Inflammatory macrophage (primary cell): ENCODE results near the gene LARGE2.
A peak's percentile ranks its signal among the peaks of the same experiment; 100 is the strongest.

Source experiments
- DNase-seq, 2 donors: peaks; one replicate each; pipeline ENCODE4 v3.0.0-alpha.2; 2020 to 2022

LARGE2 gene

GRCh38 chr11:45930951-45931570 is 8.6 kb downstream of the LARGE2 start:
- DNase-seq: no peak

DNA sequence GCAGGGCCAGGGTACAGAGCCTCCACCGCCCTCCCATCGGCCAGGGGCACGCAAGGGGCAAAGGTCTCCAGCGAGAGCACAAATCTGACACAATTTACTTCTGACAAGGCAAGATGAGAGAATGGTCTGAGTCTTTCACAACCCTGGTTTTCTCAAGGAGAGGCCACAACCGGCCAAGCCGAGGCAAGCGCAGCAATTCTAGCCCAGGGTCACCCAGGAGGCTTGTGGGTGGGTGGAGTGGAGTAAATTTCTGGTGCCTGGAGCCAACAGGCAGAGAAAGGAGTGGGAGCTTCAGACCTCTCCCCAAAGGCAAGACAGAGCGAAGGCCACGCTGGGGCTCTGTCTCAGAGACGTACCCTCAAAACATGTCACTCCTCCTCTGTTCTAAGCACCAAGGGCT is 9.3 kb downstream of the LARGE2 start:
- peak; percentile 25 to 40 for DNase-seq

DNA sequence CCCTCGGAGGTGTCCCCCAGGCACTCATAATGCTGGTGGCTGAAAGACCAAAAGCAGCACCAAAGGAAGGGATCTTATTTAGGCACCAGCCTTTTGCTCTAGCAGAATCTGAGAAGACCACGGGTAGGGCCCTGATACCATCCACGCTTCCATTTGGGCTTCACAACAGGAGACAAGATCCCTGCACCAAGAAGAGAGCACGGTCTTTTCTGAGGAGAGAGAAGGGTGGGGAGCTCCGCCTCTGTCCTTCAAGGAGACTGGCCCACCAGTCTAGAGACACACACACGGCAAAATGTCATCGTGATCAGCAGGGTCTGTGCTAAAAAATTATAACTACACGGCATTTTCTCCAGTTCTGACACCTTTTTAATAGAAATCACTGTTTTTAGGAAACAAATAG is 9.8 kb downstream of the LARGE2 start:
- no peak for DNase-seq

- peak; percentile 67 to 68 for DNase-seq
These were observed 10.8 kb downstream of the LARGE2 start for GRCh38 chr11:45933131-45933831.

DNA sequence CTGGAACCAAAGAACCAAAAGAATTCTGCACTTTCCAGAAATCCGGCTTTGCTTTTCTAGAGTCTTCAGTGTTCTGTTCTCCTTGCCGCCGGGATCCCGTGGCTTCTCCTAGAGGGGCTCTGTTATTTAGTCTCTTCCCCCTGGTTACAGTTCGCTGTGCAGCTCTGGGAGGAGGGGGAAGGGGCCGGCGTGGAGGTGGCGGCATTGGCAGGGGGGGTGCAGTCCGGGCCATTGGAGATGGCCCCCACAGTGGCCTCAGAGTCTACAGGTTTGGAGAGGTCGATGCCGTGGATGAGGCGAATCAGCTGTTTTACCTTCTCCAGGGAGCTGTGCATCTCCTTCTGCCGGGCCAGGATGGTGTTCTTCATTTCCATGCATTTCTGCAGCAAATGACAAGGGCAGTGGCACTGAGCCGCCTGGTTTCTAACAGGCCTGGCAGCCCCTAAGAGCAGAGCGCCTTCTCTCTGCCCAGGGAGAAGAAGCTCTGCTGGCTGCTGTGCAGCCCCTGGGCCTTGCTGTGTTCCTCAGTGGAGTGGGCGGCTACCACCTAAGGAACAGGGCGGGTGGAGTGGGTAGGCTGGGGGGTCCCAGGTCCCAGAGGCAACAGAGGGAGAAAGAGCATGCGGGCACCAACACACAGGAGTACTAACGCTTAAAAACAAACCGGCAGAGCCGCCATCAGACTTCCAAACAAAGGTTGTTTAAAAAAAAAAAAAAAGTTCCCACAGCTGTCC is 11.6 kb downstream of the LARGE2 start:
- no peak for DNase-seq

DNA sequence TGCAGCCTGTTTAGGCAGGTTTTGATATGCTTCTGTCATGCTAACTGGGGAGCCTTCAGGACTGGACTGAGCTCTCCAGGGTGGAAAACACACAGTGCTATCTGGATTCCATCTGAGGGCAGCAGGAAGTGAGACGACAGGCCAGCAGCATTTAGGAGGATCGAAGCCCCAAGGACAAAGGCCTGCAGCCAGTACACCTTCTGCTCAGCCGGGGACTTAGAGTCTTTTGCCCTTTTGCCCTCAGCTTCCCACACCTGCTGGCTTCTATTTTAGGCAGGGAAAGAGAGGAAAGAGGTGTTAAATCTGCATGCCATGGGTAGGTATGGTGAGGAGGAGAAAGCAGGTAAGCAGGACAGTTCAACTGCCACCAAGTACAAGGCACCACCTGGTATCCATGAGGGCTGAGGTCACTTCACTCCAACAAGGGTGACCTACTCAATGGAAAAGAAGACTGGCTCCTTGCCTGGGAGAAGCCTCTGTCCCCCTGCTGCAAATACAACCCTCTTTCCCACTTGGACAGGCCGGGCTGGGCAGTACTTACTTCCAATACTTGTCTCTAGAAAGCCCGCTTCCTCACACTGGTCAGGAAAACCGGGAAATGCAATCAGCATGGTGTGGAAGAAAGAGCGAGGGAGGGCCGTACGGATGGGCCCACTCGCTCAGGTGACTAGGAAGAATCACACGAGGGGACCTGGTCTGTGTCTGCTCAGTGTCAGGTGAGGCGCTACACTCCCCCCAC is 12.3 kb downstream of the LARGE2 start:
- no peak for DNase-seq

- peak in 1 of 2 donors; percentile 10 for DNase-seq
These were observed 13.1 kb downstream of the LARGE2 start for GRCh38 chr11:45935349-45936064.

DNA sequence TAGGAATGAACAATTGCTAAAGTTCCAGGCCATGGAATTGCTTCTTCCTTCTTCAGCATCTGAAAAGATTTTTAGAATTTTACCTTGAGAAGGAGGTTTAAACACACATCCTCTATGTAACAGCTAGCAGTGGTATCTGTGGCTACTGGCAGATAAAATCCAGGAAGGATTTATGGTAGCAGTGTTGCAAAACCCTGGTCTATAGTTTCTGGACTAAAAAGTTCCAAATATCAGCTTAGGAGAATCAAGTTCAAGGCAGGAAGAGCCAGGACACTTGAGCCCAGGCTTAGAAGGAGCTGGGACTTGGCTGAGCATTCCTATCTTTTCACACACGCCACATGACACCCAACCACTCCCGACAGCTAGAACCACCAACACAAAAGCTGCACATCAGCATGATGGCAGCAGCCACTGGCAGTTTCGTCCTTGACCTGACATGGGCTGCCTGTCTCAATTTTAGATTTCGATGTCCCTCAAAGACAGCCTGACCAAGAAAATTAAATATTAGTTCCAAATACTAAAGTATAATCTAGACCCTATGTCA is 14.1 kb downstream of the LARGE2 start:
- no peak for DNase-seq

DNA sequence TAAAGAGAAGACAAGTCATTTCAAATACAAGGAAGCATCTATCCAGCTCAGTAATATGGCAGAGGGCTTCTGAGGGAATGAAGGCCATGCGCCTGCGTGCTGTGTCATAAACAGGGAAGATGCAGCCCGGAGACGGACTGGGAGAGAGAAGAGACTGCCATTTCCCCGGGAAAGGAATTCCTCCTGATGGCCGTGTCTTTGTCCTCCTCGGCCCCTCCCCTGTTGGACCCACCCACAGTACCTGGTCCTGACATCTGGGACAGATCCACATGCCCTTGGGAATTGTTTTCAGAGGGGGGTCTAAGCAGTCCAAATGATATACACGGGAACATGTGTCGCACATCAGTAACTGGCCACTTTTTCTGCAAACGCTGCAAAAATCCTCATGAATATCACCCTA is 15.5 kb downstream of the LARGE2 start:
- no peak for DNase-seq

DNA sequence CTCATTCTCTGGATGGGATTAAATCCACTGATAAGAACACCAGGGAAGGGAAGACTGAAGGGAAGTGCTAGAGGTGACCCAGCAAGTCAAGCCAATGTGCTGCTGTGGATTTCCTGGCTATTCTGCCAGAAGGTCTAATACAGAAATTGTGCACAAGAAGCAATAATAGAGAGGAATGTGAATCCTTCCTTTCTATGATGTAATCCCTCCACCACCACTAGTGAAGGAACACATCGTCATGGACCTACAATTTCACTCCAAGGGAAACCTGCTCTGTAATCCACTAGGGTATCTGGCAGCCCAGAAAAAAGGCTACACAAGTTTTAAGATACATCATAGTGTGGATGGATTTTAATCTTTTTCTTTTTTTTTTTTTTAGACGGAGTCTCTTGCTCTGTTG is 17.4 kb downstream of the LARGE2 start:
- DNase-seq: no peak

GRCh38 chr11:45941285-45941684 is 18.8 kb downstream of the LARGE2 start:
- no peak for DNase-seq

DNA sequence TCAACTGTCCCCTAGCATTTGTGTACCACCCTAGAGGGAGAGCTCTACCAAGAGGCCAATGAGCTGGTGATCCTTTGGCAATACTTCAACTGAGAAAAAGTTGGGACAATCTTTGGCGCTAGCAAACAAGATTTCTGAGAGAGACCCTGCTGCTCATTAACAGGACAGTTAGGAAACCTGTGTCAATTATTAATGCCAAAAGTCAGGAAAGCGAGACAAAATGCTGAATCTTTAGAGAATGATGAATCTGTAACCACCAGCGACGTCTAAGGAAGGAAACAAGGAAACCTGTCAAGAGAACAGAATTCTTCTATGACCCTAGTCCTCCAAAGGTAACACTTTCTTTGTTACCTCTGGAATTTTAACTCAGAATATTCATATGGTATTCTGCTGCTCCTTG is 19.9 kb downstream of the LARGE2 start:
- DNase-seq: no peak

- DNase-seq: no peak
These were observed 23.0 kb downstream of the LARGE2 start for GRCh38 chr11:45945397-45945999.

- no peak for DNase-seq
These were observed 25.4 kb downstream of the LARGE2 start for GRCh38 chr11:45947885-45948284.

GRCh38 chr11:45948356-45948755 is 25.9 kb downstream of the LARGE2 start:
- DNase-seq: no peak

DNA sequence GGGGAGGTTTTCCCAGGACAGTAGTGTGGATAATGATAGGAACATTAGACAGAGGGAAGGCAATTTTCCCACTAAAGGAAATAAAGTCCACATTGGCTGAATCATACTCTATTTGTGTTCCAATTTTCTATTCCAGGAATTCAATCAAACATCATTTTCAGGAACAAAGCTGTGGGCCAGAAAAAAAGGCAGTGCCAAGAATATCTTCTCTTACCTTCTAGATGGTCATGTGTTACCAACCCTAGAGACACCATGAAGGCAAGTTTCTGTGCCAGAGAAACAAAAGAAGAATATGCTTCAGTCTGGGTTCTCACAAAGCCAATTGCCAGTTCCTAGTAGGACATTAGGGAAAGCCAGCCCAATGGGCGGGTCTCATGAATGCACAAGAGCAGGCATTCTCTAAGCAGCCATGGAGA is 27.5 kb downstream of the LARGE2 start:
- DNase-seq: no peak

DNA sequence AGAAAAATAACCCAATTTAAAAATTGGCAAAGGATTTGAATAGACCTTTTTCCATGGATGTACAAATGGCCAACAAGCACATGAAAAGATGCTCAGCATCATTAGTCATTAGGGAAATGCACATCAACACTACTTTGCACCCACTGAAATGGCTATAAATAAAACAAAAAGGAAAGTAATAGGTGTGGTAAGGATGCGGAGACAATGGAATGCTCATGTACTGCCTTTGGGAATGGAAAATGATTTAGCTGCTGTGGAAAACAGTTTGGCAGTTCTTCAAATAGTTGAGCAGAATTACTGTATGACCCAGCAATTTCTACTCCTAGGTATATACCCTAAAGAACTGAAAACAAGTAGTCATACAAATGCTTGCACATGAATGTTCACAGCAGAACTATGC is 37.4 kb downstream of the LARGE2 start:
- peak in 1 of 2 donors; percentile 5 for DNase-seq

DNA sequence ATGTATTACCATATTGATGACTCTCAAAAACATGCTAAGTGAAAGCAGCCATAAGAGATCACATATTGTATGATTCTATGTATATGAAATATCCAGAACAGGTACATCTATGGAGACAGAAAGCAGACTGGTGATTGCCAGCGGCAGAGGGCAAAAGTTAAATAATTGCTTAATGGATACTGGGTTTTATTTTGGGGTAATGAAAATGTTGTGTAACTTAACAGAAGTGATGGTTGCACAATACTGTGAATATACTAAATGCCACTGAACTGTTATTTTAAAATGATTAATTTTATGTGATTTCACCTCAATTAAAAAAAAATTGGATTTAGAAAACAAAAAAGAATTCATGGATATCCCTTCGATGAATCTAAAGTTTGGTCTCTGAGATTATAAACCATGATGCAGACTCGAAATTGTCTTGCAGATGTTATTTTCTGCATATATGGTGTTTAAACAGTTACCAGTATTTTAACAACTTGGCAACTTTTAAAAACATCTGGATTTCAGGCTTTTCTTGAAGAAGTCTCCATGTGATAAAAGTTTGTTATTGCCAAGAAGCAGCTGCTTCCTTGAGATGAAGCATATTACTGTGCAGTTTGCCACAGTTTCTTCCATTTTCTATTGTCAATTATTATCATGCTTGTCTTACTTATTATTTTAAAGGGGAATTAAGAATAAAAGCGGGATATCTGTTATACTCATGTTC is 38.1 kb downstream of the LARGE2 start:
- peak; percentile 3 to 38 for DNase-seq

GRCh38 chr11:45961751-45962240 is 39.3 kb downstream of the LARGE2 start:
- no peak for DNase-seq

- DNase-seq: peak; percentile 39 to 65
These were observed 42.5 kb downstream of the LARGE2 start for GRCh38 chr11:45964911-45965389.

- no peak for DNase-seq
These were observed 45.0 kb downstream of the LARGE2 start for GRCh38 chr11:45967506-45967905.
